Sigmoid colon (tissue), 7 donors: ENCODE results near the gene CMSS1. TPM values are rescaled to one million over a fixed set of nuclear protein-coding genes. Genes with fewer than 3 reads are reported as not detected.

ENCODE experiments used
- DNase-seq: peaks from one replicate; pipeline ENCODE4 v3.0.0-alpha.2; 2019
- H3K27ac ChIP-seq, 4 donors: fragments of 200-600 bp; sonication (generic); one replicate each; pipeline ENCODE4 v1.5.1; 2016 to 2019; ENCODE audit warnings: mild to moderate bottlenecking in 1 of 4
- H3K27me3 ChIP-seq, 3 donors: fragments of 200-600 bp; sonication (generic); one replicate each; pipeline ENCODE4 v1.5.1; 2019; ENCODE audit warnings: mild to moderate bottlenecking in 1 of 3
- H3K36me3 ChIP-seq, 4 donors: fragments of 200-600 bp; sonication (generic); one replicate each; pipeline ENCODE4 v1.5.1; 2016 to 2019
- H3K4me1 ChIP-seq, 4 donors: fragments of 200-600 bp; sonication (generic); one replicate each; pipeline ENCODE4 v1.5.1; 2017 to 2019
- H3K4me3 ChIP-seq, 4 donors: fragments of 200-600 bp; sonication (generic); one replicate each; pipeline ENCODE4 v1.5.1; 2017 to 2019; ENCODE audit warnings: mild to moderate bottlenecking in 2 of 4, moderate library complexity in 1 of 4
- H3K9me3 ChIP-seq, 4 donors: fragments of 200-600 bp in 3 of 4; sonication (generic) in 3 of 4; one replicate each; pipeline versions ENCODE4 v1.5.1 to v1.6.1; 2013 to 2019
- CTCF ChIP-seq, 4 experiments: fragments of 450-650 bp in 3 of 4; fragments of 200-600 bp in 1 of 4; IDR thresholded peaks; one replicate each; pipeline ENCODE4 v1.5.1; 2016 to 2019; ENCODE audit warnings: antibody characterized with exemption in 4 of 4, mild to moderate bottlenecking in 3 of 4, moderate library complexity in 2 of 4
- EP300 ChIP-seq, 4 donors: sonication (generic); formaldehyde crosslinking; IDR thresholded peaks; one replicate each; pipeline ENCODE4 v1.6.1; 2017; ENCODE audit warnings: antibody characterized with exemption in 4 of 4
- POLR2A ChIP-seq, 2 donors: fragments of 450-650 bp; IDR thresholded peaks; one replicate each; pipeline ENCODE4 v1.6.1; 2016; ENCODE audit warnings: antibody characterized with exemption in 2 of 2, mild to moderate bottlenecking in 2 of 2, moderate library complexity in 2 of 2
- POLR2AphosphoS5 ChIP-seq, 4 donors: sonication (generic); formaldehyde crosslinking; IDR thresholded peaks; one replicate each; pipeline ENCODE4 v1.6.1; 2017; ENCODE audit warnings: antibody characterized with exemption in 4 of 4
- WGBS, 2 donors: extraction: QIAGEN DNeasy Blood & Tissue Kit; methylation state at CpG; one replicate each; pipeline ENCODE4 v1.1.7; 2013; 5-methylcytosine and 5-hydroxymethylcytosine counted together
- intact Hi-C: fragments of 100-400 bp; cut with DNase I; formaldehyde crosslinking; loops from one replicate; pipeline ENCODE4 v1.15.1; 2023
- polyA plus RNA-seq, 3 donors: library from polyadenylated mRNA; stranded (reverse); fragments of 200-250 nt; gene quantifications; one replicate each; pipeline ENCODE4 v1.2.3, GENCODE V29; 2013
- total RNA-seq, 4 donors: library from RNA; depleted of rRNA; stranded (reverse); fragments of >200 nt; gene quantifications; one replicate each; pipeline ENCODE4 v1.1.0, GENCODE V29; 2016
- donor health status: healthy with polysubstance abuse.
- donor health status: Bipolar disorder and iron deficiency.
- donor health status: healthy.

CMSS1 gene
- total and polyA plus RNA-seq, 7 donors, result 6.0 to 19.4 (median 13.9) TPM

- Histone ChIP-seq H3K4me3 (no peak overlapping the region), H3K36me3 (no peaks in the 10 kb centered on the region), H3K27ac (peak overlapping the region; percentile 67 to 84 (median 72)), H3K27me3 (no peaks in the 10 kb centered on the region), H3K4me1 (peaks cover 0 to 62% (median 50%) of the 10 kb centered on the region in 4 donors), H3K9me3 (no peaks in the 10 kb centered on the region)
- WGBS, 2 donors, result 83 to 91% methylated on average over 1 of the region's 1 CpG
- no peak for DNase-seq
- intact Hi-C loops, result no loop called here
- no peak for TF ChIP-seq CTCF (IDR thresholded peaks at IDR 0.05)
- no peak for TF ChIP-seq EP300 (IDR thresholded peaks at IDR 0.05)
- no peak for TF ChIP-seq POLR2AphosphoS5 (IDR thresholded peaks at IDR 0.05)
- no peak for TF ChIP-seq POLR2A (IDR thresholded peaks at IDR 0.05)
These were observed 113.4 kb downstream of the CMSS1 start for GRCh38 chr3:99931059-99931458.

- Histone ChIP-seq H3K4me3 (no peak overlapping the region), H3K36me3 (no peaks in the 10 kb centered on the region), H3K9me3 (no peaks in the 10 kb centered on the region), H3K4me1 (peaks cover 0 to 66% (median 54%) of the 10 kb centered on the region in 4 donors), H3K27ac (peak overlapping the region in 1 of 4 donors; percentile 84), H3K27me3 (no peaks in the 10 kb centered on the region)
- no peak for TF ChIP-seq POLR2AphosphoS5 (IDR thresholded peaks at IDR 0.05)
- TF ChIP-seq POLR2A (IDR thresholded peaks at IDR 0.05), result no peak
- TF ChIP-seq EP300 (IDR thresholded peaks at IDR 0.05), result no peak
- TF ChIP-seq CTCF (IDR thresholded peaks at IDR 0.05), result no peak
- WGBS, 2 donors, result 96 to 98% methylated on average over 5 of the region's 5 CpGs
- intact Hi-C loops, result no loop called here
- DNase-seq, result no peak
These were observed 116.5 kb downstream of the CMSS1 start for GRCh38 chr3:99933971-99934750.

GRCh38 chr3:99934975-99935797 is 117.5 kb downstream of the CMSS1 start:
- WGBS, 2 donors, result 10 to 43% methylated on average over 4 of the region's 4 CpGs
- Histone ChIP-seq H3K4me3 (no peak overlapping the region), H3K27ac (peak overlapping the region; percentile 41 to 84 (median 58)), H3K4me1 (peaks cover 0 to 67% (median 55%) of the 10 kb centered on the region in 4 donors), H3K9me3 (no peaks in the 10 kb centered on the region), H3K27me3 (no peaks in the 10 kb centered on the region), H3K36me3 (no peaks in the 10 kb centered on the region)
- TF ChIP-seq EP300 (IDR thresholded peaks at IDR 0.05), result peak in 1 of 4 donors; percentile 27
- no peak for TF ChIP-seq POLR2A (IDR thresholded peaks at IDR 0.05)
- peak in 1 of 4 donors; percentile 57 for TF ChIP-seq POLR2AphosphoS5 (IDR thresholded peaks at IDR 0.05)
- intact Hi-C loops, result loop anchor here (5.0 kb wide), 1 partner anchor 88 kb away; no protein-coding TSS in a partner anchor
- no peak for DNase-seq

GRCh38 chr3:99938270-99938911 is 120.7 kb downstream of the CMSS1 start:
- H3K27me3 ChIP-seq, result no peaks in the 10 kb centered on the region
- peaks cover 0 to 64% (median 46%) of the 10 kb centered on the region in 4 donors for H3K4me1 ChIP-seq
- intact Hi-C loops, result loop anchor here (5.0 kb wide), 1 partner anchor 91 kb away; no protein-coding TSS in a partner anchor
- H3K9me3 ChIP-seq, result no peaks in the 10 kb centered on the region
- H3K27ac ChIP-seq, result peak overlapping the region; percentile 40 to 84 (median 68)
- 56 to 87% methylated on average over 3 of the region's 3 CpGs for WGBS, 2 donors
- no peaks in the 10 kb centered on the region for H3K36me3 ChIP-seq
- H3K4me3 ChIP-seq, result no peak overlapping the region
- TF ChIP-seq POLR2A (IDR thresholded peaks at IDR 0.05) (no peak), CTCF (IDR thresholded peaks at IDR 0.05) (no peak), EP300 (IDR thresholded peaks at IDR 0.05) (no peak), POLR2AphosphoS5 (IDR thresholded peaks at IDR 0.05) (no peak)
- no peak for DNase-seq
